Hindlimb muscle (tissue), 1 donor: Measurements from ENCODE around the gene NAP1L3. TPM values are rescaled to one million over a fixed set of nuclear protein-coding genes. Genes with fewer than 3 reads are reported as not detected.

Source experiments
- DNase-seq: peaks from one replicate; pipeline ENCODE4 v3.0.0-alpha.2; 2013
- polyA plus RNA-seq: library from polyadenylated mRNA; unstranded; fragments of 120-200 nt; gene quantifications from one replicate; pipeline ENCODE4 v1.2.1, GENCODE V29; 2013; ENCODE audit not compliant: insufficient read length

Gene NAP1L3, protein sequence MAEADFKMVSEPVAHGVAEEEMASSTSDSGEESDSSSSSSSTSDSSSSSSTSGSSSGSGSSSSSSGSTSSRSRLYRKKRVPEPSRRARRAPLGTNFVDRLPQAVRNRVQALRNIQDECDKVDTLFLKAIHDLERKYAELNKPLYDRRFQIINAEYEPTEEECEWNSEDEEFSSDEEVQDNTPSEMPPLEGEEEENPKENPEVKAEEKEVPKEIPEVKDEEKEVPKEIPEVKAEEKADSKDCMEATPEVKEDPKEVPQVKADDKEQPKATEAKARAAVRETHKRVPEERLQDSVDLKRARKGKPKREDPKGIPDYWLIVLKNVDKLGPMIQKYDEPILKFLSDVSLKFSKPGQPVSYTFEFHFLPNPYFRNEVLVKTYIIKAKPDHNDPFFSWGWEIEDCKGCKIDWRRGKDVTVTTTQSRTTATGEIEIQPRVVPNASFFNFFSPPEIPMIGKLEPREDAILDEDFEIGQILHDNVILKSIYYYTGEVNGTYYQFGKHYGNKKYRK
- 7.7 TPM for polyA plus RNA-seq

DNA sequence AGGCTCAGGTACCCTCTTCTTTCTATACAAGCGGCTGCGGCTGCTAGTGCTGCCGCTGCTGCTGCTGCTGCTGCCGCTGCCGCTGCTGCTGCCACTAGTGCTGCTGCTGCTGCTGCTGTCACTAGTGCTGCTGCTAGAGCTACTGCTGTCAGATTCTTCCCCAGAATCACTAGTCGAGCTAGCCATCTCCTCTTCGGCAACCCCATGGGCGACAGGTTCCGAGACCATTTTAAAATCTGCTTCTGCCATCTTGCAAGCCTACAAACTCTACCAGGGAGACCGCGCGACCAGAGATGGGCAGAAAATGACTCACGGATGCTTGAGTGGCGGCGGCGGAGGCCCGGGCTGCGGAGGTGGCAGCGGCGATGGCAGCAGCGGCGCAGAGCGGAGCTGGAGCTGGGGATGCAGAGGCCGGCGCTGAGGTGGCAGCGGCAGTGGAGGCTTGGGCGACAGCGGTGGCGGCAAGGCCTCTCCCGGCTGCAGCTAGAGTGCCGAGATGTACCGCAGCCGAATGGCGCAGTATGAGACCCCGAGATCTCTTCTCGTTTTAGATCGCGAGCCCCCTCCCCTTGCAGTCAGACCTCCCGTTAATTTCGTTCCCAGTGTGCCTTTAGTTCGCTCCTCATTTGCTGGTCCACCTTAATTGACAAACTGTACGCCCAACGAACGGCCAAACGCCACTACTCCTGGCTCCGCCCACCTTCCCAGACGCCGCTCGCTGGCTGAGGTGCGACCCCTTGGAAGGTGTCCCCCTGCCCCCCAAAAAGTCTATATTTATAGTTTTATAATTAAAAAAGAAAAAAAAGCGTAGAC lies at the start of gene NAP1L3:
Gene NAP1L3 (minus strand): TSS at position 523 of the 813 bp plus-strand sequence. CDS start 274 bp downstream, at position 249.
- DNase-seq = peak; percentile 82

DNA sequence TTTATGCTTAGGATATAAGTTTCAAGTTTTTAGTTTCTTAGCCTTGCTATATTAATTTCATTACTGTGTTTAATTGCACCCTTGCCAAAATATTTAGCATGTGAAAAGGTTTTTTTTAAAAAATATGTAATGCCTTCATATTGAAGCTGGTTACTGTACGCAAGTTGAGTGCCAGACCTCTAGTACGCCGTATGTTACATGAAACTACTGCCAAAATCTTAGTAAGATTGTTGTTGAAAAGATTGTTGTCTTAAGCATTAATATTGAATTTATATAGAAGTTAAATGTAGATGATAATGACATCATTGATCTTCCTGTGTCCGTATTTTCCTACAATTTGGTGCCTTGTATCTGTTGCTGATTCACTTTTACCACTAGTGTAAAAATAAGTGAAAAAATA lies 37.7 kb upstream of the NAP1L3 start:
- no peak for DNase-seq

DNA sequence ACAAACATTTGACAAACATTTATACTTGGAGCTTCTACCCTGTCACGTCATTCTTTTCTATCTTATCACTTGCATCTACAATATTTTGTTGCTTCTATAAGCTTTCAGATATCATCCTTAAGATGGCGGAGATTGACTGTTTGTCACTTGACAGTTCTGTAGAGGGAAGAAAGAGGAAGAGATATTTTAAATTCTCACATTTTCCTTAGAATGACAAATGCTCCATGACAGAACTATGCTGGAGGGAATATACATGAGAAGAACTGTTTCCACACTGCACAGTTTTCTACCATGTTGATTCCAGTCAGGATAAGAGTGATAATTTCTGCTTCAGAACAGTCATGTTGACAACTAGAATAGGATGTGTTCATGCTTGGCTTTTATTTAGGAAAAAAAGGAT lies 30.3 kb upstream of the NAP1L3 start:
- DNase-seq = no peak

DNA sequence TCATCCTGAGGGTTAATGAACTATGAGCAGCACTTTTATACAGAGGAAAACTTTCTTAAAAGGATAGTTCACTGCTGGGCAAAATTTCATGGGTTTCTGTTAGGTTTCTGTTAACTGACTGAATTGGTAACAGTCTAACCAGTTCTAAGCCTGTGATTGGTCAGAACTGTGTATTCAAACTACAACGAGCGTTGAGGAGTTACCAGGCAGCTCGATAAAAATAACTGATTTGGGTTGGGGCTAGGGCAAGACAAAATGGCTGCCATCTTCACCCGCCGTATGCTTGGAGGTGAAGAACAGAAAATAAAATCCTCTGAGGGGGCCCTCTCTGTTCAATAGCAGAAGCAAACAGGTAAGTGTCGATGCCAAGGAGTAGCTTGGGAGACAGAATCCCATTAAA lies 22.6 kb upstream of the NAP1L3 start:
- DNase-seq = no peak

DNA sequence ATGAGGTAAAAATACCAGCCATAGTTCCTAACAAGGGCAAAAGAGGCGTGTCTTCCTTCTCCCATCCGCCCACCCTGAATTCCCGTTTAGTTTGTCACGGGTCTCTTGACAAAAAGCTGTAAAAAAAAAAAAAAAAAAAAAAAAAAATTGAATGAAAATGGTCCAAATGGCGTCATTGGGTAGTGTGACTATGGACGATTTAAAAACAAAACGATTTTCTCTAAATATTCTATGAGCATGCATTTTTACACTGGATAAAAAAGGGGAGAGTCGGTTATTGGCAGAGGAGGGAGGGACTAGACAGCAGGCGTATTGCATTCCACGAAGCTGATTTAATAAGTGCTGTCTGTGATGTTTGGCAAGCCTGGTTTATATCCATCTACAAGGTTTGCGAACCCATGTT lies 492 bp upstream of the NAP1L3 start, which contains the start of gene FAM133A:
Gene FAM133A (plus strand): TSS at position 338 of the 403 bp plus-strand sequence. CDS start 35,214 bp downstream, outside the sequence.
- no peak for DNase-seq

DNA sequence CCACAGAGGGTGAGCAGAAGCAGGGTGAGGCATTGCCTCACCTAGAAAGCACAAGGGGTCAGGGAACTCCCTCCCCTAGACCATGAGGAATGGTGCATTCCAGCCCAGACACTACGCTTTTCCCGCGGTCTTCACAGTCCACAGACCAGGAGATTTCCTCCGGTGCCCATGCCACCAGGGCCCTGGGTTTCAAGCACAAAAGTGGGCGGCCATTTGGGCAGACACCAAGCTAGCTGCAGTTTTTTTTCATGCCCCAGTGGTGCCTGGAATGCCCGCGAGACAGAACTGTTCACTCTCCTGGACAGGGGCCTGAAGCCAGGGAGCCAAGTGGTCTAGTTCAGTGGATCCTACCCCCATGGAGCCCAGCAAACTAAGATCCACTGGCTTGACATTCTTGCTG lies 12.8 kb downstream of the NAP1L3 start:
- DNase-seq = no peak

DNA sequence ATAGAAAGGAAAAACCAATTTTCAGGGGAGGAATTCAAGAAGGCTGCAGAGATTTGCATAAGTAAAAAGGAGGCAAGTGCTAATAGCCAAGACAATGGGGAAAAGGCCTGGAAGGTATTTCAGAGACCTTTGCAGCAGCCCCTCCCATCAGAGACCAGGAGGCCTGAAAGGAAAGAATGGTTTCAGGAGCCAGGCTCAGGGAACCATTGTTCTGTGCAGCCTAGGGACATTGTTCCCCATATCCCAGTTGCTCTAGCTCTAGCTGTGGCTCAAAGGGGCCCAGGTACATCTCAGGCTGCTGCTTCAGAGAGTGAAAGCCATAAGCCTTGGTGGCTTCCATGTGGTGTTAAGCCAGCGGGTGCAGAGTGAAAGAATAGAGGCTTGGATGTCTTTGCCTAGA lies 24.0 kb downstream of the NAP1L3 start:
- no peak for DNase-seq

DNA sequence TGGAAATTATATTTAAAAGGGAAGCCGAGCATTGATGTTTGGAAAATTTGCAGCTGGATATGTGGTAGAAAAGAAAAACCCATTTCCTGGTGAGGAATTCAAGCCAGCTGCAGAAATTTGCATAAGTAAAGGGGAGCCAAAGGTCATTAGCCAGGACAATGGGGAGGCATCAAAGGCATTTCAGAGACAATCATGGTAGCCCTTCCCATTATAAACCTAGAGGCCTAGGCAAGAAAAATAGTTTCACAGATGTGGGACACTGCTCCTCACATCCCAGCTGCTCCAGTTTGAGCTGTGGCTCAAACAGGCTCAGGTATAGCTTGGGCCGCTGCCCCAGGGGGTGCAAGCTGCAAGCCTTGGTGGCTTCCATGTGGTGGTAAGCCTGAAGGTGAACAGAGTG lies 35.8 kb downstream of the NAP1L3 start:
- DNase-seq = no peak

Other genes starting within 250 kb of the NAP1L3 start
- 0.18 TPM for gene FAM133A, start 628 bp upstream of the NAP1L3 start, polyA plus RNA-seq